Liver (tissue), 9 donors: ENCODE measurements around the gene GCGR. TPM values are rescaled to one million over a fixed set of nuclear protein-coding genes. Genes with fewer than 3 reads are reported as not detected.

Source experiments
- DNase-seq: peaks from one replicate; pipeline ENCODE4 v3.0.0-alpha.2; 2017; ENCODE audit warnings: low spot score
- H3K27ac ChIP-seq, 2 donors: one replicate each; pipeline ENCODE4 v1.7.0; 2013; ENCODE audit warnings: inconsistent platforms in 2 of 2, low read length in 2 of 2, control low read depth in 1 of 2, low read depth in 1 of 2, mild to moderate bottlenecking in 1 of 2
- H3K27me3 ChIP-seq, 4 donors: one replicate each; pipeline versions ENCODE4 v1.6.1 to v1.7.0; 2013; ENCODE audit warnings: low read length in 3 of 4, inconsistent platforms in 1 of 4, mild to moderate bottlenecking in 1 of 4, moderate library complexity in 1 of 4; ENCODE audit not compliant: control insufficient read depth in 4 of 4, insufficient read depth in 4 of 4
- H3K36me3 ChIP-seq, 4 donors: one replicate each; pipeline versions ENCODE4 v1.6.1 to v1.7.0; 2013; ENCODE audit warnings: low read length in 3 of 4, mild to moderate bottlenecking in 3 of 4, low read depth in 1 of 4, moderate library complexity in 1 of 4; ENCODE audit not compliant: control insufficient read depth in 4 of 4, insufficient read depth in 3 of 4
- H3K4me1 ChIP-seq, 4 donors: one replicate each; pipeline versions ENCODE4 v1.6.1 to v1.7.0; 2013; ENCODE audit warnings: low read length in 3 of 4, mild to moderate bottlenecking in 3 of 4, moderate library complexity in 1 of 4; ENCODE audit not compliant: control insufficient read depth in 4 of 4, insufficient read depth in 4 of 4
- H3K4me3 ChIP-seq, 3 donors: one replicate each; pipeline versions ENCODE4 v1.6.1 to v1.7.0; 2013; ENCODE audit warnings: low read length in 3 of 3, control low read depth in 1 of 3, low read depth in 1 of 3, mild to moderate bottlenecking in 1 of 3
- H3K9ac ChIP-seq, 2 donors: one replicate each; pipeline ENCODE4 v1.7.0; 2013; ENCODE audit warnings: low read length in 2 of 2, mild to moderate bottlenecking in 2 of 2, moderate library complexity in 2 of 2, control low read depth in 1 of 2, low read depth in 1 of 2
- H3K9me3 ChIP-seq, 4 donors: one replicate each; pipeline versions ENCODE4 v1.6.1 to v1.7.0; 2013; ENCODE audit warnings: low read length in 3 of 4; ENCODE audit not compliant: control insufficient read depth in 4 of 4
- ATF3 ChIP-seq: IDR thresholded peaks from 2 replicates; pipeline ENCODE4 v1.6.1; 2016; ENCODE audit warnings: antibody characterized with exemption
- CTCF ChIP-seq: fragments of 150-350 bp; IDR thresholded peaks from 2 replicates; pipeline ENCODE4 v1.5.1; 2017; ENCODE audit warnings: improper control_type of control experiment, low read depth, low read length; ENCODE audit not compliant: missing input control
- EGR1 ChIP-seq, 2 donors: IDR thresholded peaks; 2 replicates each; pipeline ENCODE4 v1.6.1; 2016 to 2018; ENCODE audit warnings: antibody characterized with exemption in 2 of 2, low read depth in 2 of 2
- FOXA1 ChIP-seq: IDR thresholded peaks from 2 replicates; pipeline ENCODE4 v1.6.1; 2016; ENCODE audit warnings: antibody characterized with exemption
- FOXA2 ChIP-seq: IDR thresholded peaks from 2 replicates; pipeline ENCODE4 v1.6.1; 2016; ENCODE audit warnings: antibody characterized with exemption
- GABPA ChIP-seq, 2 donors: IDR thresholded peaks in 1 of 2; conservative IDR thresholded peaks in 1 of 2; 2 replicates each; pipeline ENCODE4 v1.6.1; 2016; ENCODE audit warnings: antibody characterized with exemption in 2 of 2, mild to moderate bottlenecking in 1 of 2, moderate library complexity in 1 of 2
- HNF4A ChIP-seq, 2 donors: conservative IDR thresholded peaks; 2 replicates each; pipeline ENCODE4 v1.6.1; 2016; ENCODE audit warnings: antibody characterized with exemption in 2 of 2, mild to moderate bottlenecking in 2 of 2
- HNF4G ChIP-seq: IDR thresholded peaks from 2 replicates; pipeline ENCODE4 v1.6.1; 2016; ENCODE audit warnings: antibody characterized with exemption
- JUND ChIP-seq, 2 donors: IDR thresholded peaks; 2 replicates each; pipeline ENCODE4 v1.6.1; 2016; ENCODE audit warnings: antibody characterized with exemption in 2 of 2
- MAX ChIP-seq: IDR thresholded peaks from 2 replicates; pipeline ENCODE4 v1.6.1; 2016; ENCODE audit warnings: antibody characterized with exemption
- NR2F2 ChIP-seq: IDR thresholded peaks from 2 replicates; pipeline ENCODE4 v1.6.1; 2016; ENCODE audit warnings: antibody characterized with exemption
- RAD21 ChIP-seq, 2 donors: IDR thresholded peaks; 2 replicates each; pipeline ENCODE4 v1.6.1; 2016; ENCODE audit warnings: antibody characterized with exemption in 2 of 2, mild to moderate bottlenecking in 2 of 2
- REST ChIP-seq: IDR thresholded peaks from 2 replicates; pipeline ENCODE4 v1.6.1; 2016; ENCODE audit warnings: antibody characterized with exemption, mild to moderate bottlenecking
- RXRA ChIP-seq, 2 donors: IDR thresholded peaks; 2 replicates each; pipeline ENCODE4 v1.6.1; 2017 to 2018; ENCODE audit warnings: antibody characterized with exemption in 2 of 2, mild to moderate bottlenecking in 1 of 2
- SP1 ChIP-seq: IDR thresholded peaks from 2 replicates; pipeline ENCODE4 v1.6.1; 2018; ENCODE audit warnings: antibody characterized with exemption, mild to moderate bottlenecking
- TAF1 ChIP-seq: conservative IDR thresholded peaks from 2 replicates; pipeline ENCODE4 v1.6.1; 2016; ENCODE audit warnings: antibody characterized with exemption, mild to moderate bottlenecking
- YY1 ChIP-seq: IDR thresholded peaks from 2 replicates; pipeline ENCODE4 v1.6.1; 2016; ENCODE audit warnings: antibody characterized with exemption, mild to moderate bottlenecking
- ZBTB33 ChIP-seq: IDR thresholded peaks from 2 replicates; pipeline ENCODE4 v1.6.1; 2016; ENCODE audit warnings: antibody characterized with exemption
- WGBS: extraction: QIAGEN DNeasy Blood & Tissue Kit; methylation state at CpG from one replicate; pipeline ENCODE4 v1.1.7; 2013; 5-methylcytosine and 5-hydroxymethylcytosine counted together
- polyA plus RNA-seq, 2 donors: library from polyadenylated mRNA; stranded (reverse) in 1 of 2; unstranded in 1 of 2; fragments of 200-250 nt in 1 of 2; fragments of >200 nt in 1 of 2; fragmentation: Nextera tagmentation in 1 of 2; extraction: Ambion mirVana in 1 of 2; gene quantifications; one replicate each; pipeline versions ENCODE4 v1.2.1 to v1.2.3, GENCODE V29; 2013 to 2015
- total RNA-seq, 2 donors: library from RNA; depleted of rRNA; stranded (reverse); fragments of >200 nt; gene quantifications; one replicate each; pipeline ENCODE4 v1.2.3, GENCODE V29; 2014
- donor health status: healthy.
- donor health status: healthy.
- donor health status: healthy.
- donor health status: healthy.
- donor health status: healthy.

GCGR gene
- total and polyA plus RNA-seq, 4 donors: 20.7 to 72.0 (median 48.9) TPM

GRCh38 chr17:81854974-81855774 is 51.2 kb downstream of the GCGR start:
- Histone ChIP-seq H3K4me3 (no peak overlapping the region), H3K4me1 (peaks cover 4 to 37% (median 32%) of the 10 kb centered on the region in 4 donors), H3K36me3 (peaks cover 30 to 47% (median 37%) of the 10 kb centered on the region in 4 donors), H3K27me3 (no peaks in the 10 kb centered on the region), H3K27ac (no peak overlapping the region), H3K9me3 (no peaks in the 10 kb centered on the region), H3K9ac (no peak overlapping the region)
- no peak for DNase-seq
- TF ChIP-seq HNF4G: no peak
- TF ChIP-seq FOXA2: no peak
- TF ChIP-seq MAX: no peak
- TF ChIP-seq SP1: no peak
- no peak for TF ChIP-seq REST
- TF ChIP-seq CTCF: peak; percentile 22
- TF ChIP-seq HNF4A (conservative IDR thresholded peaks at IDR 0.05): peak; percentile 25 to 38
- TF ChIP-seq JUND (IDR thresholded peaks at IDR 0.05): no peak
- TF ChIP-seq YY1: no peak
- no peak for TF ChIP-seq GABPA (IDR thresholded peaks at IDR 0.05 in 1 of 2, conservative IDR thresholded peaks at IDR 0.05 in 1 of 2)
- no peak for TF ChIP-seq EGR1 (IDR thresholded peaks at IDR 0.05; ENCODE audit: low read depth in 2 of 2)
- TF ChIP-seq ZBTB33: no peak
- TF ChIP-seq RXRA (IDR thresholded peaks at IDR 0.05): peak; percentile 31 to 66
- TF ChIP-seq FOXA1: no peak
- no peak for TF ChIP-seq ATF3
- peak; percentile 64 to 73 for TF ChIP-seq RAD21 (IDR thresholded peaks at IDR 0.05)
- TF ChIP-seq TAF1: no peak
- no peak for TF ChIP-seq NR2F2
- WGBS: 56% methylated on average over 29 of the region's 29 CpGs
